Activated naive CD4-positive, alpha-beta T cell treated with anti-CD3 and anti-CD28 coated beads, Interleukin-2, amount 10 ng/mL, durations not matched to agents 7 days and 5 days (primary cell): ENCODE measurements around the gene RGL1.

Source experiments
- CTCF ChIA-PET: fragments of 350-600 bp; sonication (Branson Sonifier 250); formaldehyde crosslinking; loops from one replicate; lab custom pipeline; 2021; ENCODE audit warnings: antibody characterized with exemption; lab: Charles Lee
- DNase-seq: peaks from one replicate; pipeline ENCODE4 v3.0.0-alpha.2; 2020
- H3K27ac Mint-ChIP-seq: one replicate; pipeline ENCODE4 v1.8.0; 2021; ENCODE audit warnings: mild to moderate bottlenecking, moderate library complexity, mixed read lengths
- H3K27me3 Mint-ChIP-seq: one replicate; pipeline ENCODE4 v1.8.0; 2021; ENCODE audit warnings: mild to moderate bottlenecking, mixed read lengths
- H3K36me3 Mint-ChIP-seq: one replicate; pipeline ENCODE4 v1.8.0; 2021; ENCODE audit warnings: mixed read lengths
- H3K4me1 Mint-ChIP-seq: one replicate; pipeline ENCODE4 v1.8.0; 2021; ENCODE audit warnings: mixed read lengths
- H3K4me3 Mint-ChIP-seq: one replicate; pipeline ENCODE4 v1.8.0; 2021; ENCODE audit warnings: mild to moderate bottlenecking, moderate library complexity, mixed read lengths
- H3K9me3 Mint-ChIP-seq: one replicate; pipeline ENCODE4 v1.8.0; 2021; ENCODE audit warnings: mixed read lengths

RGL1 gene

GRCh38 chr1:183842795-183843144, 37.9 kb downstream of the RGL1 start:
- peaks cover 39% of the 10 kb centered on the region for H3K4me1 Mint-ChIP-seq
- peak overlapping the region; percentile 89 for H3K27ac Mint-ChIP-seq
- CTCF ChIA-PET: interaction anchor here (1.0 to 2.1 kb wide), 3 partner anchors 9 to 158 kb away, joined by 4 to 8 read pairs (median 7); no protein-coding TSS in a partner anchor
- H3K36me3 Mint-ChIP-seq: peaks cover 2% of the 10 kb centered on the region
- H3K4me3 Mint-ChIP-seq: peak overlapping the region; percentile 42
- no peaks in the 10 kb centered on the region for H3K27me3 Mint-ChIP-seq
- DNase-seq: no peak
- no peaks in the 10 kb centered on the region for H3K9me3 Mint-ChIP-seq

- no peak for DNase-seq
- H3K4me3 Mint-ChIP-seq: no peak overlapping the region
- peaks cover 2% of the 10 kb centered on the region for H3K36me3 Mint-ChIP-seq
- H3K27ac Mint-ChIP-seq: no peak overlapping the region
- CTCF ChIA-PET: interaction anchor here (1.1 to 1.4 kb wide), 2 partner anchors 71 to 189 kb away, joined by 3 read pairs; no protein-coding TSS in a partner anchor
- no peaks in the 10 kb centered on the region for H3K9me3 Mint-ChIP-seq
- H3K4me1 Mint-ChIP-seq: peaks cover 39% of the 10 kb centered on the region
- H3K27me3 Mint-ChIP-seq: no peaks in the 10 kb centered on the region
Observed at GRCh38 chr1:183844806-183845205, 39.9 kb downstream of the RGL1 start.

DNA sequence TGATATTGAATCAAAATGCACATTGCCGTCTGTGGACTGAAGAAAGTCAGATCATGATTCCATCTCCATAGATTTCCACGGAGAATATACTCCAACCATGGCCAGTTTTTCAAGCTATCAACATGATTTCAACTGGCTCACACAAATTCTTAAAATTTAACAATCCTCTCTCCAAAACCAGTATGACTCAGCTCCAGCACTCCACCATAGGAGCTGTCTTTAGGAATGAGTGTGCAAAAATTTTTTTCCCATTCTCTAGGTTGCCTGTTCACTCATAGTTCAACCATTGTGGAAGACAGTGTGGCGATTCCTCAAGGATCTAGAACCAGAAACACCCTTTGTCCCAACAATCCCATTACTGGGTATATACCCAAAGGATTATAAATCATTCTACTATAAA, 40.8 kb downstream of the RGL1 start:
- CTCF ChIA-PET: interaction anchor here (1.4 kb wide), 1 partner anchor 190 kb away, joined by 3 read pairs; no protein-coding TSS in a partner anchor

GRCh38 chr1:183847641-183848040, 42.7 kb downstream of the RGL1 start:
- Mint-ChIP-seq H3K9me3 (no peaks in the 10 kb centered on the region), H3K36me3 (no peaks in the 10 kb centered on the region), H3K4me1 (peaks cover 25% of the 10 kb centered on the region), H3K27ac (no peak overlapping the region), H3K27me3 (no peaks in the 10 kb centered on the region), H3K4me3 (no peak overlapping the region)
- CTCF ChIA-PET: no interaction called here
- no peak for DNase-seq

More for the DNA sequence above, 40.8 kb downstream of the RGL1 start:
- H3K27ac Mint-ChIP-seq: no peak overlapping the region
- H3K36me3 Mint-ChIP-seq: peaks cover 2% of the 10 kb centered on the region
- no peak overlapping the region for H3K4me3 Mint-ChIP-seq
- no peaks in the 10 kb centered on the region for H3K9me3 Mint-ChIP-seq
- H3K4me1 Mint-ChIP-seq: peaks cover 39% of the 10 kb centered on the region
- no peaks in the 10 kb centered on the region for H3K27me3 Mint-ChIP-seq
- no peak for DNase-seq

- Mint-ChIP-seq H3K36me3 (no peaks in the 10 kb centered on the region), H3K27ac (no peak overlapping the region), H3K4me3 (no peak overlapping the region), H3K27me3 (no peaks in the 10 kb centered on the region), H3K4me1 (no peaks in the 10 kb centered on the region), H3K9me3 (no peaks in the 10 kb centered on the region)
- CTCF ChIA-PET: interaction anchor here (1.3 kb wide), 1 partner anchor 65 kb away, joined by 5 read pairs; no protein-coding TSS in a partner anchor
- no peak for DNase-seq
Observed at GRCh38 chr1:183850852-183851251, 45.9 kb downstream of the RGL1 start.

DNA sequence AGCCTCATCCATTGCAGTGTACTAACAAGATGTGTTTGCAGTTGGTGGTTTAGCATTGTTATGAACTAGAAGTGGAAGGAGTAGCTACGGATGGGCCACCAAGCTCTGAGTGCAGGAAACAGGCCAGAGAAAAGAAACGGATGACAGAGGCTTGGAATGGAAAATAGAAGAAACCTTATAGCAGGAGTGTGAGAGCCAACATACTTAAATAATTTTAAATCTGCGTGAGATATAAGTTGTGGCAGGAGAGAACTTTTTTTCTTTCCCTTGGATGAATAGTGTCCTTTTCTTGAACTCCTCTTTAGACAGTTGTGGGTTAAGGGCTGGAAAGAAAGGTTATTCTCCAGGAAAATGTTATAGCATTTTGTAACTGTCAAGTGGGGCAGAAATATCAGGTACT, 54.2 kb downstream of the RGL1 start:
- Mint-ChIP-seq H3K36me3 (no peaks in the 10 kb centered on the region), H3K9me3 (no peaks in the 10 kb centered on the region), H3K27ac (no peak overlapping the region), H3K27me3 (no peaks in the 10 kb centered on the region), H3K4me1 (no peaks in the 10 kb centered on the region), H3K4me3 (no peak overlapping the region)
- DNase-seq: no peak
- CTCF ChIA-PET: interaction anchor here (0.6 kb wide), 1 partner anchor 57 kb away, joined by 3 read pairs; no protein-coding TSS in a partner anchor

DNA sequence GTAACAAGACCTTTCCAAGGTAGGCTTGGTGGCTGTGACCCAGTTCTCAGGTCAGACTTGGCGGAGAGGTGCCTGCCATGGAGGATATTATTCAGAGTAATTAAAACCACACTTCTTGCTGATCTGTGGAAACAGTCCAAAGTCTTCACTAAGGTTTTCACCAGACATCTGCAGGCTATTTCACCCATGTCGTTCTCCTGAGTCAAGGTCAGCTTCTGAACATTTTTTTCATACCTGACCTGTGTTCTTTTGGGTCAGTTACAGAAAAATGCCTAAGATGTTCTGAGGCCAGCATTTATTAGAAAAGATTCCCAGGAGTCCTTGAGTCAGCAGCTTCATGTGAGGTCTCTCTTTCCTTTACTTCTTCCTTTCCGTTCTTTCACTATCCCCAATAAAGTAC, 54.9 kb downstream of the RGL1 start:
- Mint-ChIP-seq H3K27me3 (no peaks in the 10 kb centered on the region), H3K4me1 (no peaks in the 10 kb centered on the region), H3K4me3 (no peak overlapping the region), H3K36me3 (no peaks in the 10 kb centered on the region), H3K27ac (no peak overlapping the region), H3K9me3 (no peaks in the 10 kb centered on the region)
- no peak for DNase-seq
- CTCF ChIA-PET: no interaction called here

- no peak overlapping the region for H3K4me3 Mint-ChIP-seq
- no peaks in the 10 kb centered on the region for H3K9me3 Mint-ChIP-seq
- H3K4me1 Mint-ChIP-seq: no peaks in the 10 kb centered on the region
- H3K27me3 Mint-ChIP-seq: no peaks in the 10 kb centered on the region
- DNase-seq: no peak
- H3K36me3 Mint-ChIP-seq: no peaks in the 10 kb centered on the region
- no peak overlapping the region for H3K27ac Mint-ChIP-seq
- CTCF ChIA-PET: no interaction called here
Observed at GRCh38 chr1:183862967-183863366, 58.0 kb downstream of the RGL1 start.

DNA sequence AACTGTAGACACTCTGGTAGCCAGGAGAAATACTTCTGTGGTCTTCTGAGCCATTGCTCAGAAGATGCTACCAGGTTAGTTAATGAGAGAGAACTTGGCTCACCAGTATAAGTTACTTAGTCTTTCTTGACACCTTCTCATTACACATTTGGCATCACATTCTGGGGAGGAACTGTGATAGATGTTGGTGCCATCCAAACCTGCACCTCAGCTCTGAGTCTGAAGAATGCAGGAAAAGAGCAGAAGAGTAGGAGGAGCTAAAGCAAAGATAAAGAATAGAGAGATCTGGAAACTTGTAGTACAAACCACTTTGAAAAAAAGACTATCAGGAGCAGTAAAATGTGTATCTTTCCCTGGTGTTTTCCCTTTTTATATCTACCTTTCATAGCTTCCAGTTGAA, 58.9 kb downstream of the RGL1 start:
- Mint-ChIP-seq H3K36me3 (no peaks in the 10 kb centered on the region), H3K9me3 (no peaks in the 10 kb centered on the region), H3K27me3 (no peaks in the 10 kb centered on the region), H3K4me1 (no peaks in the 10 kb centered on the region), H3K4me3 (no peak overlapping the region), H3K27ac (no peak overlapping the region)
- no peak for DNase-seq
- CTCF ChIA-PET: no interaction called here

- Mint-ChIP-seq H3K9me3 (no peaks in the 10 kb centered on the region), H3K27ac (no peak overlapping the region), H3K4me1 (no peaks in the 10 kb centered on the region), H3K27me3 (no peaks in the 10 kb centered on the region), H3K4me3 (no peak overlapping the region), H3K36me3 (no peaks in the 10 kb centered on the region)
- no peak for DNase-seq
- CTCF ChIA-PET: no interaction called here
Observed at GRCh38 chr1:183864611-183865010, 59.7 kb downstream of the RGL1 start.

- Mint-ChIP-seq H3K36me3 (no peaks in the 10 kb centered on the region), H3K27ac (no peak overlapping the region)
- CTCF ChIA-PET: no interaction called here
Observed at GRCh38 chr1:183869230-183869629, 64.3 kb downstream of the RGL1 start.

DNA sequence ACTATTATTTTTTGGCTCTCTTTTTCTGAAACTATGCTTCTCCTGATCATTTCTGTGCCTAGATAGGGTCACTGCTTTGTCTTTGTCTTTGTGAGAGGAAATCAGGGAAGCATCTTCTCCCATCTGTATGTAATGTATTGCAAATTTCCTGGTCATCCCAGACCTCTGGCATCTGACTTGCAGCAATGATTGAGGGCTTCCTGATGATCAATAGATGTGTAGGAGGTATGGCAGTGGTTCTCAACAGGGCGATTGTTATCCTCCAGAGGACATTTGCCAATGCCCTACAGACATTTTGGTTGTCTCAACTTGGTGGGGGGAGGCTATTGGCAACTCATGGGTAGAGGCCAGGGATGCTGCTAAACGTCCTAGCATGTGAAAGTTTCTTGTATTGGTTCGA, 64.7 kb downstream of the RGL1 start:
- DNase-seq: no peak
- H3K27ac Mint-ChIP-seq: no peak overlapping the region
- CTCF ChIA-PET: no interaction called here
- H3K4me1 Mint-ChIP-seq: peaks cover 20% of the 10 kb centered on the region
- no peaks in the 10 kb centered on the region for H3K9me3 Mint-ChIP-seq
- no peak overlapping the region for H3K4me3 Mint-ChIP-seq
- H3K27me3 Mint-ChIP-seq: no peaks in the 10 kb centered on the region
- H3K36me3 Mint-ChIP-seq: peaks cover 4% of the 10 kb centered on the region

More at GRCh38 chr1:183869230-183869629, 64.3 kb downstream of the RGL1 start:
- Mint-ChIP-seq H3K9me3 (no peaks in the 10 kb centered on the region), H3K27me3 (no peaks in the 10 kb centered on the region), H3K4me3 (no peak overlapping the region), H3K4me1 (peaks cover 15% of the 10 kb centered on the region)
- DNase-seq: no peak

- Mint-ChIP-seq H3K27me3 (no peaks in the 10 kb centered on the region), H3K9me3 (no peaks in the 10 kb centered on the region), H3K4me1 (peaks cover 21% of the 10 kb centered on the region), H3K36me3 (peaks cover 4% of the 10 kb centered on the region), H3K4me3 (no peak overlapping the region), H3K27ac (no peak overlapping the region)
- no peak for DNase-seq
- CTCF ChIA-PET: interaction anchor here (0.8 kb wide), 1 partner anchor 11 kb away, joined by 4 read pairs; no protein-coding TSS in a partner anchor
Observed at GRCh38 chr1:183870351-183871077, 65.6 kb downstream of the RGL1 start.

DNA sequence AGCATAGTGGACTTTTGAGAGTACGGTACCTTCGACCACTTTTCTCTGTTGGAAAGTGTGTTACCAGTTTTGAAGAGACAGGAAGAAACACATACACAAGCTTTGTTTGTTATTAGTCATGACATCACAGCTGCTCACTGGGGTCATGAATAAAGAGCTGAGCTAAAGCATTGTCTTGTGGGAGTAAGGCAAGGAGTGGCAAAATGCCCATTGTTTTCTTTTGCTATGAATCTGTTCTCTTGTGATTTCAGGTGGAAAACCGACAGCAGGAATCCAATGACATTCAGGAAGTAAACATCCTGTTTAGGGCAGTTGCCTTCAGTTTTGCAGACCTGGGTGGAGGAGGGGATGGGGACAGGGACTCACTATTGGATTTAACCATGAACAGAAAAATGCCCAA, 66.2 kb downstream of the RGL1 start:
- H3K4me1 Mint-ChIP-seq: peaks cover 21% of the 10 kb centered on the region
- CTCF ChIA-PET: interaction anchor here (0.8 kb wide), 1 partner anchor 10 kb away, joined by 4 read pairs; no protein-coding TSS in a partner anchor
- H3K27me3 Mint-ChIP-seq: no peaks in the 10 kb centered on the region
- H3K36me3 Mint-ChIP-seq: peaks cover 4% of the 10 kb centered on the region
- no peaks in the 10 kb centered on the region for H3K9me3 Mint-ChIP-seq
- DNase-seq: no peak
- no peak overlapping the region for H3K4me3 Mint-ChIP-seq
- no peak overlapping the region for H3K27ac Mint-ChIP-seq

GRCh38 chr1:183871601-183872000, 66.7 kb downstream of the RGL1 start:
- Mint-ChIP-seq H3K27ac (no peak overlapping the region), H3K36me3 (peaks cover 4% of the 10 kb centered on the region), H3K9me3 (no peaks in the 10 kb centered on the region), H3K27me3 (no peaks in the 10 kb centered on the region), H3K4me3 (no peak overlapping the region), H3K4me1 (peaks cover 21% of the 10 kb centered on the region)
- no peak for DNase-seq
- CTCF ChIA-PET: no interaction called here
